Left ventricle myocardium superior (tissue), 1 donor: ENCODE data around the gene ARHGEF35. TPM values are rescaled to one million over a fixed set of nuclear protein-coding genes. Genes with fewer than 3 reads are reported as not detected.
"Not testable (repeated sequence)": the region's sequence is repeated elsewhere in the genome, so short reads cannot be mapped to it uniquely, and the experiment has no call there.

Experiments
- ATAC-seq: fragments of 200-7000 bp; cut with Tn5 transposase; one replicate; pipeline ENCODE4 v1.9.1; 2020; ENCODE audit warnings: mild to moderate bottlenecking, moderate library complexity
- DNase-seq: peaks from one replicate; pipeline ENCODE4 v3.0.0-alpha.2; 2020
- intact Hi-C: fragments of 100-400 bp; cut with micrococcal nuclease; formaldehyde crosslinking; loops from one replicate; pipeline ENCODE4 v1.11.0; 2022
- long read RNA-seq: library from polyadenylated mRNA; unstranded; transcript quantifications from one replicate; pipeline ENCODE4 v2.0.0, GENCODE V29; 2021
- total RNA-seq: library from RNA; stranded (reverse); fragmentation: NEBNext Ultra II Directional; extraction: Animal tissue kit (Norgen Biotek cat#: 25700); gene quantifications from one replicate; pipeline ENCODE4 v1.2.1, GENCODE V29; 2021
- donor health status: DM: no; HTN: yes; CAD: no; lungs with severe emphysema.

The ARHGEF35 gene
- 0.94 TPM for total RNA-seq
- long read RNA-seq, partial matches to known transcripts = 0 of 1 reads
- long read RNA-seq, other reads (novel, unspliced or antisense) = 0 of 1 reads

DNA sequence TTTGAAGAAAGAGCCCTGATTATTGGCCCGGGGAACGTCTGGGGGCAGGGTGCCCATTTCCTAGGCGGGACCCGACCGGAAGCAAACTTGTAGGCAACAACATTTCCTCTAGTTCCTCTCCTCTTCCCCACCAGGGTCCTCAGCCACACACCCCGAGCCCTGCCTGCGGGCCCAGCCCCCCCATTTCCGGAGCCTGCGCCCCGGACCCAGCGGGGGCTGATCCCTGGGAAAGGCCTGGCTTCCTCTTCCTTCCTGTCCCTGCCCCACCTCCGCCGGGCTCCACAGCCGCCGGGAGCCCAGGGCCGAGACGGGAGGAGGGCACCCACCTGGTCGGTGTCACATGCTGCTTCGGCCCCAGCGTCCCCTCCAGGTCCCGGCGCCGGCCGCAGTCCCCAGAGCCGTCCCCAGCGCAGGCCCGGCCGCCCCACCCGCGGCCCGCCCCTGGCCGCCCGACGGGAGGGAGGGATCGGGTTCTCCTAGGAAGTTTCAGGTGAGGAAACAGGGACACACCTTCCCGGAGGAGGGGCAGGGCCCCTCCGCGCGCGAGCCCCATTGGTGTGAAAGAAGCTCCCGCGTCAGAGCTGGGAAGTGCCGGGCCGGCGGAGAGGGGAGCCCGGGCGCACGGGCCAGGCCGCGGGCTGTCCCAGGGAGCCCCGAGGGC is at the start of gene ARHGEF35:
Gene ARHGEF35, minus strand, starts transcription at position 622 of the 661 bp plus-strand sequence. CDS start 7,450 bp downstream, outside the sequence.
- ATAC-seq = peak; percentile 80
- DNase-seq, intact Hi-C loops: not testable (repeated sequence)

DNA sequence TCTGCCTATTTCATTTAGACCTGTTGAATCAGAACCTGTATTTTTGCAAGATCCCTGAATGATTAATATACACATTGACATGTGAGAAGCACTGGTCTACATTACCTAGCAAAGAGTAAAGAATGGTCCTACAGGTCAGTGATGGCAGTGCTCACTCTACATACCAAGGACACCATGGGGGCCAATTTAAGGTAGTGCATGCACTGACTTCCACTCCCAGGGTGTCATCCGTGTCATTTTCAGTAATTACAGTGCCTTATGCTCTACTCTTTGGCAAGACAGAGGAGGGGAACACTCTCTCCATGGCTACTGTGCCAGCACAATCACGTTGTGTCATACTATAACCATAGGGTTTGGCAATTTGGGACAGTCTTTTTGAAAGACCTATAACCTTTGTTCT is 49.7 kb upstream of the ARHGEF35 start:
- DNase-seq, ATAC-seq, intact Hi-C loops: not testable (repeated sequence)

- DNase-seq, intact Hi-C loops, ATAC-seq: not testable (repeated sequence)
These were observed 43.7 kb upstream of the ARHGEF35 start, which contains the start of gene OR2A42 for GRCh38 chr7:144239365-144239764. OR2A42 (minus strand) TSS chr7:144239605; CDS start chr7:144232843, 6,762 bp downstream.

- ATAC-seq, intact Hi-C loops: not testable (repeated sequence)
These were observed 43.0 kb upstream of the ARHGEF35 start for GRCh38 chr7:144238530-144239082.

GRCh38 chr7:144233039-144233438 is 37.4 kb upstream of the ARHGEF35 start:
- DNase-seq, ATAC-seq, intact Hi-C loops: not testable (repeated sequence)

More at GRCh38 chr7:144238530-144239082, 43.0 kb upstream of the ARHGEF35 start:
- DNase-seq = not testable (repeated sequence)

DNA sequence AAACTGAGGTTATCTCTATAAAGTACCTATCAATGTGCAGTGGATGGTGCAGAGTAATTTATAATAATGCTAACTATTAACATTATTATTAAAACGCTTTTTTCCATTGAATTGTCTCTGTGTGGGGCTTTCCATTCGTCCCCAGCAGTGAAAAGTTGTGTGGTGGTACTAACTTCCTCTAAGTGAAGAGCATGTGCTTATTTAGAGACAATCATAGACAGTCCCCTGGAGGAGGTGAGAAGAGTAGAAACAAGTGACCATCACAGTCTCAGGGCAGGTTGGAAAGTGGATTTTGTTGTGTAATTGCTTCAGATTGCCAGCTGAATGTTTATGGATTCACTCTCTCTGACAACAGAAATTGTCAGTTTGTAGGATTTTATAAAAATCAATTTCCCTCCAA is 35.4 kb upstream of the ARHGEF35 start:
- ATAC-seq, intact Hi-C loops, DNase-seq: not testable (repeated sequence)

GRCh38 chr7:144228810-144229209 is 33.2 kb upstream of the ARHGEF35 start:
- ATAC-seq, DNase-seq, intact Hi-C loops: not testable (repeated sequence)

- ATAC-seq, intact Hi-C loops, DNase-seq: not testable (repeated sequence)
These were observed 31.2 kb upstream of the ARHGEF35 start for GRCh38 chr7:144226866-144227265.

DNA sequence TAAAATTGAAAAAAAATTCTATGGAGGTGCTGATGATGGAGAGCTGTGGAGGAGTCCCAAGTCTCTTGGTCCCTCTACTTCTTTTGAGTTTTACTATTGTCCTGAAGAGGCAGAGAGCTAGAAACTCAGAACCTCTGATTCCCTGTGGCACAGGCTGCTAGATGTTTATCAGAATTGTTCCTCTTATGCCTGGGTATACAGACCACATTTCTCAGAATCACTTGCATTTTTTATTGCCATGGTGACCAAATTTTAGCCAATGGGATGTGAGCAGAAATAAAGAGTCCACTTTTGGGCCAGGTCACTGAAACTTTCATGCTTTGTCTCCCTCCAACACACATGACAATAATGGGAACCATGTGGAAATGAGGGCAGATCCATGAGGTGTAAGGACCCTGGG is 28.0 kb upstream of the ARHGEF35 start:
- DNase-seq = not testable (repeated sequence)

GRCh38 chr7:144220531-144220930 is 24.9 kb upstream of the ARHGEF35 start:
- DNase-seq, intact Hi-C loops, ATAC-seq: not testable (repeated sequence)

More for the DNA sequence above, 28.0 kb upstream of the ARHGEF35 start:
- intact Hi-C loops, ATAC-seq: not testable (repeated sequence)

- intact Hi-C loops, DNase-seq, ATAC-seq: not testable (repeated sequence)
These were observed 23.5 kb upstream of the ARHGEF35 start for GRCh38 chr7:144219149-144219548.

- ATAC-seq, DNase-seq, intact Hi-C loops: not testable (repeated sequence)
These were observed 22.9 kb upstream of the ARHGEF35 start for GRCh38 chr7:144218581-144218980.

- ATAC-seq, intact Hi-C loops, DNase-seq: not testable (repeated sequence)
These were observed 21.6 kb upstream of the ARHGEF35 start for GRCh38 chr7:144217200-144217599.

- intact Hi-C loops, DNase-seq, ATAC-seq: not testable (repeated sequence)
These were observed 9.7 kb upstream of the ARHGEF35 start for GRCh38 chr7:144205306-144205705.

- ATAC-seq, intact Hi-C loops: not testable (repeated sequence)
These were observed 7.5 kb upstream of the ARHGEF35 start for GRCh38 chr7:144203086-144203485.

DNA sequence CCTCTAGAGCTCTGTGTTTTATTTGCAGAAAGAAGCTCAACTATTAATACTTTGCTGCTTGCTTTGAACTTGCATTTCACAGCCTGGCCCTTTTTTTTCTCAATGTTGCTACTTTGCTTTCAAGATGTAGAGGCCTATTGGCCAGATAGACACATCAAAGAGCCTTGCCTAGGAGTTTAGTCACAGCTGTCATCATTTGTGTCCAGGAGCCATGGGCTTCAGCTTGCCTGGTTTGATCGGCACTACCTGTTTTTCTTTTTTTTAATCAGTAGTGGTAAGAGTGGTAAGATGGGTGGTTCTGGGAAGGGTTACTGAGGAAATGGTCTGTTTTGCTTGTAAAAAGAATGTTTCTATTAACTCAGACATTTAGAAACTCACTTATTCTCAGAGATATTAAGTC is 6.3 kb upstream of the ARHGEF35 start:
- ATAC-seq, intact Hi-C loops: not testable (repeated sequence)

More at GRCh38 chr7:144203086-144203485, 7.5 kb upstream of the ARHGEF35 start:
- not testable (repeated sequence) for DNase-seq

DNA sequence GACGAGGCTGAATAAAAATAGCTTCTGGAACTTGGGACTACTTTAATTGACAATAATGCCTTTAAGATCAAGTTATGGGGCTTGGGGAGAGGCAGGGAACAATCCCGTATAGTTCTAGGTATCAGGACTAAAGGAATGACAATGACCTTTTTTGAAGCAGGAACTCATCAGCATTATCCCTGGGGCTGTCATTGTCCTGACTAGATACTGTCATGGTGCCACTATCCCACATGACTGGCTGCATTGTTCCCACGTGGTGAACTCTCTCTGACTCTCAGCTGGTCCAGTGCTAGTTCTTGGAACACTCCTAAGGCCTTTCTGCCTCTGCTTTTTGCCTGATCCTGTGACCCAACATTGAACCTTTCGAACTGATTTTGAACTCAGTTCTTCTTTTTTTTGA is 3.3 kb upstream of the ARHGEF35 start:
- intact Hi-C loops, DNase-seq, ATAC-seq: not testable (repeated sequence)

More for the DNA sequence above, 6.3 kb upstream of the ARHGEF35 start:
- DNase-seq = not testable (repeated sequence)

DNA sequence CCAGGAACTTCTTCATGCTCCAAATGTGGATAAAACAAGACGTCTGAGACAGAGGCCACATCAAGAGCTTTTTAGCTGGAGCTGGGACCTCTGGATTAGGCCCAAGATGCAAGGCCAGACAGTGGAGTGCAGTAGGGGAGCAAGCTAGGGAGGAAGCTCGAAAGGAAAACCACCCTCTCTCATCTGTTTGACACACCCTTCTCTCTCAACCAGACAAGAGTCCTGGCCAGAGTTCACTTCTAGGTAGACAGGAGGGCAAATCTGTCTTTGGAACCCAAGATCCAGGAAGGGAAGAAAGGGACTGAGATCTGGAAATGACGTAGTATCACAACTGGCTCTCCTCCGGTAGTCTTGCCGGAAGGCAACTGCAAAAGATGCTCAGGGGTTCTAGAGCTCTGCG is 1.2 kb downstream of the ARHGEF35 start:
- ATAC-seq, DNase-seq, intact Hi-C loops: not testable (repeated sequence)

GRCh38 chr7:144193782-144194181 is 1.9 kb downstream of the ARHGEF35 start:
- DNase-seq, intact Hi-C loops, ATAC-seq: not testable (repeated sequence)
